Esophagus (tissue), 2 donors: ENCODE results near the gene ESRRA. TPM values are rescaled to one million over a fixed set of nuclear protein-coding genes. Genes with fewer than 3 reads are reported as not detected.
"Not testable (repeated sequence)": the region's sequence is repeated elsewhere in the genome, so short reads cannot be mapped to it uniquely, and the experiment has no call there.

Source experiments
- H3K27ac ChIP-seq, 2 donors: one replicate each; pipeline ENCODE4 v1.5.1; 2013; ENCODE audit warnings: low read depth in 2 of 2, mild to moderate bottlenecking in 2 of 2, inconsistent platforms in 1 of 2, low read length in 1 of 2, moderate library complexity in 1 of 2
- H3K27me3 ChIP-seq, 2 donors: one replicate each; pipeline ENCODE4 v1.6.1; 2013; ENCODE audit warnings: low read length in 2 of 2, control low read depth in 1 of 2, mild to moderate bottlenecking in 1 of 2; ENCODE audit not compliant: insufficient read depth in 2 of 2, control insufficient read depth in 1 of 2
- H3K36me3 ChIP-seq, 2 donors: one replicate each; pipeline ENCODE4 v1.6.1; 2013; ENCODE audit warnings: low read length in 1 of 2; ENCODE audit not compliant: control insufficient read depth in 2 of 2, insufficient read depth in 2 of 2
- H3K4me1 ChIP-seq, 2 donors: one replicate each; pipeline ENCODE4 v1.6.1; 2013; ENCODE audit warnings: low read length in 1 of 2; ENCODE audit not compliant: control insufficient read depth in 2 of 2, insufficient read depth in 2 of 2
- H3K4me3 ChIP-seq, 2 donors: one replicate each; pipeline ENCODE4 v1.5.1; 2013; ENCODE audit warnings: low read length in 2 of 2, mild to moderate bottlenecking in 2 of 2, low read depth in 1 of 2, moderate library complexity in 1 of 2
- H3K9me3 ChIP-seq, 2 donors: one replicate each; pipeline ENCODE4 v1.6.1; 2013; ENCODE audit warnings: mild to moderate bottlenecking in 2 of 2, low read depth in 1 of 2, low read length in 1 of 2, moderate library complexity in 1 of 2; ENCODE audit not compliant: control insufficient read depth in 2 of 2, insufficient read depth in 1 of 2
- WGBS, 2 donors: extraction: QIAGEN DNeasy Blood & Tissue Kit; methylation state at CpG; one replicate each; pipeline ENCODE4 v1.1.7; 2013; 5-methylcytosine and 5-hydroxymethylcytosine counted together
- polyA plus RNA-seq, 2 donors: library from polyadenylated mRNA; stranded (reverse); fragments of 200-250 nt; gene quantifications; one replicate each; pipeline ENCODE4 v1.2.3, GENCODE V29; 2013
- donor health status: healthy with polysubstance abuse.
- donor health status: Bipolar disorder and iron deficiency.

Gene ESRRA
- polyA plus RNA-seq, 2 donors, result 63.7 to 85.4 TPM

DNA sequence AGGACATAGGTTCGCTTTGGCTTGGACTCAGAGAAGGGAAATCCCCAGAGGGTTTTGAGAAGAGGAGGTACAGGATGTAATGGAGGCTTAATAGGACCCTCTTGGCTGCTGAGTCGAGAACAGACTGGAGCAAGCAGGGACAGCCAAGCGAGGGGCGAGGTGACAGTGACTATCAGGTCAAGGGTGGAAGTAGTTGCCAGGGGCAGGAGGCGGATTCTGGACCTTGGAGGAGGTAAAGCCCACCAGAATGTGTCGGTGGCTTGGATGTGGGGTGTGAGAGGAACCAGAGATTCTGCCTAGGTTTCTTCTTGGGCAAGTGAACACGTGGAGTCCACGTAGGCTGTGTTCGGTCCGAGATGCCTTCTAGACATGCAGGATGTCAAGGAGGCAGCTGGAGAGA is 7.6 kb downstream of the ESRRA start:
- H3K27me3 ChIP-seq, result no peaks in the 10 kb centered on the region
- no peaks in the 10 kb centered on the region for H3K9me3 ChIP-seq
- 62 to 70% methylated on average over 10 of the region's 10 CpGs for WGBS, 2 donors
- H3K36me3 ChIP-seq, result peaks cover 0 to 21% of the 10 kb centered on the region in 2 donors
- H3K27ac ChIP-seq, result peak overlapping the region; percentile 37 to 71
- H3K4me3 ChIP-seq, result no peak overlapping the region
- peaks cover 0 to 14% of the 10 kb centered on the region in 2 donors for H3K4me1 ChIP-seq

DNA sequence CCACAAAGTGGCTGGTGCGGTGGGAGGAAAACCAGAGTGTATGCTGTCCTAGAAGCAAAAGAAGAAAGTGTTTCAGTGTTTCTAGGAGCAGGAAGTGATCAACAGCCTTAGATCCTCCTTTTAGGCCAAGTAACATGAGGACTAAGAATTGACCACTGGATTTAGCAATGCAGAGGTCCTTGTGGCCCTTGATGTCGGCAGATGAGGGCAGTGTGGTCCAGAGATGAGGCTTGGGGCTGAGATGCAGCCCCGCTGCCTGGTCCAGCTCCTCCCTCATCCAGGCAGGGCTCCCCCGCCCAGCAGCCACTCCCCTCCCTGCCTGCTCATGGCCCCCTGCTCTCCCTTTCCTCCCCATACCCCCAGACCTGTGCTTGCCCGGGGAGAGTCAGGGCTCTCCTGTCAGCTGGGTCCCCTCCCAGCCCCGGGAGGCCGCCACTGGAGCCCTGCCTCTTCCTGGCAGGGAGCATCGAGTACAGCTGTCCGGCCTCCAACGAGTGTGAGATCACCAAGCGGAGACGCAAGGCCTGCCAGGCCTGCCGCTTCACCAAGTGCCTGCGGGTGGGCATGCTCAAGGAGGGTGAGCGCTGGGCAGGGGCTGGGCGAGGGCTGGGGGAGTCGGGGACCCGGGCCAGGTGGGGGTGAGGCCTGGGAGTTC is 8.3 kb downstream of the ESRRA start:
- Histone ChIP-seq H3K4me3 (no peak overlapping the region), H3K36me3 (peaks cover 0 to 21% of the 10 kb centered on the region in 2 donors), H3K9me3 (no peaks in the 10 kb centered on the region), H3K27me3 (no peaks in the 10 kb centered on the region), H3K4me1 (peaks cover 0 to 14% of the 10 kb centered on the region in 2 donors), H3K27ac (peak overlapping the region; percentile 37 to 71)
- WGBS, 2 donors, result 46 to 54% methylated on average over 18 of the region's 18 CpGs

DNA sequence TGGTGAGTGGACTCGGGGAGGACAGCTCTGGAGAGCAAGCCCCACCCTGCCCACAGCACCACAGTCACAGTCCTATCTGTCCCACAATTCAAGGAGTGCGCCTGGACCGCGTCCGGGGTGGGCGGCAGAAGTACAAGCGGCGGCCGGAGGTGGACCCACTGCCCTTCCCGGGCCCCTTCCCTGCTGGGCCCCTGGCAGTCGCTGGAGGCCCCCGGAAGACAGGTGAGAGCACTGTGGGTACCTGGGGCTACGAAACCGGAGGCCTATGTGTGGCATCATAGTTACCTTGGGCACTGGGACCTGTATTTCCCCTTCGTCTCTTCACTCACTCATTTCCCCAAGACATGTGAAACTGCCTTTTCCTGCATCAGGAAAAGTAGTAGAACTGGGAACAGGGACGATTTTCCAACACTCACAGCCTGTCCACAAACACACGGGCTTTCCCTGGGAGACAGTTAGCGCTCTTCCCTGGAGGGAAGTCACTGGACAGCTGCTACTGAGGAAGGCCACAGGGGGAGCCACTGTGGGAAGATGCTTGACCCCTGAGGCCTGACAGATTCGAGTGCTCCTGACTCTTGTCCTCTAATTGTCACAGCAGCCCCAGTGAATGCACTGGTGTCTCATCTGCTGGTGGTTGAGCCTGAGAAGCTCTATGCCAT is 9.0 kb downstream of the ESRRA start:
- Histone ChIP-seq H3K9me3 (no peaks in the 10 kb centered on the region), H3K36me3 (peaks cover 0 to 21% of the 10 kb centered on the region in 2 donors), H3K27ac (peak overlapping the region; percentile 36 to 71), H3K4me1 (peaks cover 0 to 20% of the 10 kb centered on the region in 2 donors), H3K4me3 (no peak overlapping the region), H3K27me3 (no peaks in the 10 kb centered on the region)
- 75 to 78% methylated on average over 19 of the region's 19 CpGs for WGBS, 2 donors

DNA sequence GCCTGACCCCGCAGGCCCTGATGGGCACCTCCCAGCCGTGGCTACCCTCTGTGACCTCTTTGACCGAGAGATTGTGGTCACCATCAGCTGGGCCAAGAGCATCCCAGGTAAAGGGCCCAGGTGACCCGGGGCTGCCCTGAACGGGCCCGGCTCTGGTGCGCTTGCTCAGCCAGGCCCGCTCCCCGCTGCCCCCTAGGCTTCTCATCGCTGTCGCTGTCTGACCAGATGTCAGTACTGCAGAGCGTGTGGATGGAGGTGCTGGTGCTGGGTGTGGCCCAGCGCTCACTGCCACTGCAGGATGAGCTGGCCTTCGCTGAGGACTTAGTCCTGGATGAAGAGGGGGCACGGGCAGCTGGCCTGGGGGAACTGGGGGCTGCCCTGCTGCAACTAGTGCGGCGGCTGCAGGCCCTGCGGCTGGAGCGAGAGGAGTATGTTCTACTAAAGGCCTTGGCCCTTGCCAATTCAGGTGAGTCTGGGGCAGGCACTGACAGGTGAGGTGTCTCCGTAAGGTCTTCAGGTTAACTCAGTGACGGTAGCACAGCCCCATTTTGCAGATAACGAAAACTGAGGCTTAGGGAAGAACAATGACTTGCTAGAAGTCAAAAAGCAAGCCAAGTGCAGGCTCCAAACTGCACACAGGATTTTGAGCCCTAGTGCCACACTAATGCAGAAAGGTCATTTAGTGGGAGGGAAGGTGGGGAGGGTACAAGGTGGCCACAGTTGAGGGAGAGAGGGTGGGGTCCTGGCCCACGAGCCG is 9.7 kb downstream of the ESRRA start:
- H3K36me3 ChIP-seq, result peaks cover 0 to 21% of the 10 kb centered on the region in 2 donors
- no peak overlapping the region for H3K4me3 ChIP-seq
- WGBS, 2 donors, result 82 to 85% methylated on average over 24 of the region's 24 CpGs
- H3K27ac ChIP-seq, result no peak overlapping the region
- H3K9me3 ChIP-seq, result no peaks in the 10 kb centered on the region
- peaks cover 0 to 24% of the 10 kb centered on the region in 2 donors for H3K4me1 ChIP-seq
- no peaks in the 10 kb centered on the region for H3K27me3 ChIP-seq

DNA sequence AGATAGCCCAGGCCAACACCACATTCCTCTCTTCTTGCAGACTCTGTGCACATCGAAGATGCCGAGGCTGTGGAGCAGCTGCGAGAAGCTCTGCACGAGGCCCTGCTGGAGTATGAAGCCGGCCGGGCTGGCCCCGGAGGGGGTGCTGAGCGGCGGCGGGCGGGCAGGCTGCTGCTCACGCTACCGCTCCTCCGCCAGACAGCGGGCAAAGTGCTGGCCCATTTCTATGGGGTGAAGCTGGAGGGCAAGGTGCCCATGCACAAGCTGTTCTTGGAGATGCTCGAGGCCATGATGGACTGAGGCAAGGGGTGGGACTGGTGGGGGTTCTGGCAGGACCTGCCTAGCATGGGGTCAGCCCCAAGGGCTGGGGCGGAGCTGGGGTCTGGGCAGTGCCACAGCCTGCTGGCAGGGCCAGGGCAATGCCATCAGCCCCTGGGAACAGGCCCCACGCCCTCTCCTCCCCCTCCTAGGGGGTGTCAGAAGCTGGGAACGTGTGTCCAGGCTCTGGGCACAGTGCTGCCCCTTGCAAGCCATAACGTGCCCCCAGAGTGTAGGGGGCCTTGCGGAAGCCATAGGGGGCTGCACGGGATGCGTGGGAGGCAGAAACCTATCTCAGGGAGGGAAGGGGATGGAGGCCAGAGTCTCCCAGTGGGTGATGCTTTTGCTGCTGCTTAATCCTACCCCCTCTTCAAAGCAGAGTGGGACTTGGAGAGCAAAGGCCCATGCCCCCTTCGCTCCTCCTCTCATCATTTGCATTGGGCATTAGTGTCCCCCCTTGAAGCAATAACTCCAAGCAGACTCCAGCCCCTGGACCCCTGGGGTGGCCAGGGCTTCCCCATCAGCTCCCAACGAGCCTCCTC is 10.6 kb downstream of the ESRRA start:
- H3K27me3 ChIP-seq, H3K4me3 ChIP-seq, H3K9me3 ChIP-seq: not testable (repeated sequence)
- peak overlapping the region; percentile 9 to 40 for H3K27ac ChIP-seq
- H3K4me1 ChIP-seq, result peaks cover 0 to 23% of the 10 kb centered on the region in 2 donors
- H3K36me3 ChIP-seq, result peaks cover 0 to 25% of the 10 kb centered on the region in 2 donors
- WGBS, 2 donors, result 64 to 75% methylated on average over 21 to 25 of the region's 25 CpGs

DNA sequence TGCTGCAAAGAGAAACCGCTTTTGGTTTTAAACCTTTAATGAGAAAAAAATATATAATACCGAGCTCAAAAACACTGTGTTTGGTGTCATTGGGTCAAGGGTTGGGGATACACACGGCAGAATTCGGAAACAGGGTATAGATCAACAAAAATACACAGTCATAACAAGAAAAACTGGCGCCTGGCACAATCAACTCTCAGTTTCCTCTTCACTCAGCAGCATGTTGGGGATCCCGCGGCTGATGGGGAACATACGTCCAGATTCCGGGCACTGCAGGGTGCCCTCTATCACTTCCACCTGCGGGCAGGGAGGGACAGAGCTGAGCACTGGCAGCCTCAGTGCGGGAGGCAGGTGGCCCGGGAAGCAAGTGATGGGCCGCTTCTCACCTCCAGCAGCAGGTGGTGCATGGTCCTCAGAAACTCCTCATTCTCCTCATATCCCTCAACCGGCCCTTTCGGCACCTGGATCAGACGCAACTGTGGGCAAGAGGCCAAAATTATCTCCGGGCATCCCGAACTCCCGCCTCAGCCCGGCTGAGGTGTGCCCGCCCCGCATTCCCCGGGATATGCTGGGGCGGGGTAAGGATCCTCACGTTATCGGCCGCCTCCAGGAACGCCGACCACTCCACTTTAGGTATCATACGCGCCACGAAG is 11.5 kb downstream of the ESRRA start:
- Histone ChIP-seq H3K4me3 (peak overlapping the region; percentile 62 to 76), H3K27ac (peak overlapping the region; percentile 84 to 99), H3K36me3 (peaks cover 0 to 25% of the 10 kb centered on the region in 2 donors), H3K27me3 (no peaks in the 10 kb centered on the region), H3K9me3 (no peaks in the 10 kb centered on the region), H3K4me1 (peaks cover 0 to 18% of the 10 kb centered on the region in 2 donors)
- 4 to 5% methylated on average over 29 to 32 of the region's 32 CpGs for WGBS, 2 donors

DNA sequence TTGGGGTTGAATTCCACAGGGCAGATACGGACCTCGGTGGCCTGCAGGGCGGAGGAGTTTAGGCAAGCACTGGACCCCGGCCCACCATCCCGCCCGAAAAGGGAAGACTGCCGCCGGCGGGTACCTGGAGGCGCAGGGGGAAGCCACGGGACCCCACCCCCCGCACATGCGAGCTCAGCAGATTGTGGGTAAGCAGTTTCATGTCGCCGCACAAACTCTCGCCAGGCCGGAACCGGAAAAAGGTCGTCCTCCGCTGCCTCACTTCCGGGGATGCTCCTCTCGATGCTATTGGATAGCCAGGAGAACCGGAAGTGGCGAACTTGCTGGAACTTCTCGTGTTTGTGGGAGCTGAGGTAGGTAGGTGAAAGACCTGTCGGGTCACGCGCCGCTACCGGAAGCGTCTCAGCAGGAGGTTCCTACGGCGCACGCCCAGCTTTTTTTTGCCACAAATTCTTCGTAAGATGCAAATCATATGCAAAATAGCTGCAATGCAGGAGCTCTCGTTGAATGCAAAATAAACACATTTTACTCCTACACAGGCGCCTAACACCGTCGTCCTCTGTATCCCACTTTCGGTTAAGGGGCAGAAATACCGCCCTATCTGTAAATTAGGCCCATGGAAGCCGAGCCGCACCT is 12.1 kb downstream of the ESRRA start, which contains the start of gene TRMT112:
TRMT112 (minus strand) TSS at position 235 of the 636 bp plus-strand sequence; CDS start at position 202, 33 bp downstream.
- 0 to 1% methylated on average over 43 of the region's 43 CpGs for WGBS, 2 donors
- H3K9me3 ChIP-seq, result no peaks in the 10 kb centered on the region
- no peaks in the 10 kb centered on the region for H3K27me3 ChIP-seq
- peak within 1 kb of the TSS; percentile 84 to 99 for H3K27ac ChIP-seq
- H3K4me3 ChIP-seq, result peak within 1 kb of the TSS; percentile 62 to 76
- H3K4me1 ChIP-seq, result peaks cover 0 to 20% of the 10 kb centered on the region in 2 donors
- peaks cover 0 to 25% of the 10 kb centered on the region in 2 donors for H3K36me3 ChIP-seq

DNA sequence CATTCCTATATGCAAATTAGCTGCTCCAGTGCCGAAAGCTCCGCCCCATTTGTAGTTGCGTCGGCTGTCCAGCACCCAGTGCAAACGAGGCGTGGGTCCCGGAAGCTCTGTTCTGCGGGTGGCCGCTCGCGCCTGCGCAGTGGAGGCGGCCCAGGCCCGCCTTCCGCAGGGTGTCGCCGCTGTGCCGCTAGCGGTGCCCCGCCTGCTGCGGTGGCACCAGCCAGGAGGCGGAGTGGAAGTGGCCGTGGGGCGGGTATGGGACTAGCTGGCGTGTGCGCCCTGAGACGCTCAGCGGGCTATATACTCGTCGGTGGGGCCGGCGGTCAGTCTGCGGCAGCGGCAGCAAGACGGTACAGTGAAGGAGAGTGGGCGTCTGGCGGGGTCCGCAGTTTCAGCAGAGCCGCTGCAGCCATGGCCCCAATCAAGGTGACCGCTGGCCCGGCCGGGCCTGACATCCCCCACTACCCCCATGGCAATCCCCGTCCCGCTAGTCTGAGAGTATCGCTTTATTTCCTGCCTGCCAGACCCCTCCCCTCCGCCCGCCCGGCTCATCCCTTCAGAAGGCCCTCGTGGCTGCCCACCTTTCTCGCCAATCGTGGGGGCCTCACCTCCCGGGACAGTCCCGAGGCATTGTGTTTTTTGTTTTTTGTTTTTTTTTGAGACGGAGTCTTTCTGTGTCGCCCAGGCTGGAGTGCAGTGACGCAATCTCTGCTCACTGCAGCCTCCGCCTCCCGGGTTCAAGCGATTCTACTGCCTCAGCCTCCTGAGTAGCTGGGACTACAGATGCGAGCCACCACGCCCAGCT is 12.8 kb downstream of the ESRRA start, which contains the start of gene PRDX5:
PRDX5 (plus strand) TSS at position 161 of the 805 bp plus-strand sequence; CDS start at position 256, 95 bp downstream.
- peaks cover 0 to 30% of the 10 kb centered on the region in 2 donors for H3K36me3 ChIP-seq
- H3K27ac ChIP-seq, result peak within 1 kb of the TSS; percentile 84 to 99
- 0% methylated on average over 60 to 61 of the region's 61 CpGs for WGBS, 2 donors
- H3K4me3 ChIP-seq, result peak within 1 kb of the TSS; percentile 62 to 76
- H3K4me1 ChIP-seq, result peaks cover 0 to 27% of the 10 kb centered on the region in 2 donors
- H3K9me3 ChIP-seq, result no peaks in the 10 kb centered on the region
- H3K27me3 ChIP-seq, result no peaks in the 10 kb centered on the region
